Measurements from ENCODE around the gene FNDC5. TPM values are rescaled to one million over a fixed set of nuclear protein-coding genes. Genes with fewer than 3 reads are reported as not detected.
A peak's percentile ranks its signal among the peaks of the same experiment; 100 is the strongest.

Gene FNDC5
- total and polyA plus RNA-seq, 9 of the 15 experiments (the other 6 are each of a cell fraction or from before 2014, with no cell fraction given), result 0.06 to 2.1 (median 0.22) TPM

- TF ChIP-seq SREBF1 (IDR thresholded peaks at IDR 0.05; ENCODE audit: borderline replicate concordance, low read depth, low read length), result peak; percentile 93
- peak; percentile 97 for TF ChIP-seq NKRF (IDR thresholded peaks at IDR 0.05; ENCODE audit: borderline replicate concordance)
- no peak for TF ChIP-seq STAT5B (CRISPR knock-in tag; IDR thresholded peaks at IDR 0.05)
- no peak for TF ChIP-seq POU5F1 (IDR thresholded peaks at IDR 0.05; ENCODE audit: borderline replicate concordance, low read depth, low read length, partially characterized antibody)
- peak; percentile 100 for TF ChIP-seq BHLHE40 (IDR thresholded peaks at IDR 0.05; ENCODE audit: low read length)
- peak; percentile 93 for TF ChIP-seq ZNF589 (CRISPR knock-in tag; IDR thresholded peaks at IDR 0.05; ENCODE audit: low read depth)
- peak; percentile 94 for TF ChIP-seq EP300 (IDR thresholded peaks at IDR 0.05; ENCODE audit: low read length)
- TF ChIP-seq FOXP1 (CRISPR knock-in tag; IDR thresholded peaks at IDR 0.05), result peak; percentile 80; the same call in 1 of the 2 replicates
- peak; percentile 27 to 91; a peak in 2 of 4 replicates for TF ChIP-seq TEAD1 (CRISPR knock-in tag; IDR thresholded peaks at IDR 0.05)
- TF ChIP-seq ESRRB (CRISPR knock-in tag; IDR thresholded peaks at IDR 0.05; ENCODE audit: borderline replicate concordance), result no peak; the same call in 1 of the 2 replicates
- no peak for TF ChIP-seq THRA (IDR thresholded peaks at IDR 0.05)
- TF ChIP-seq STAT5A (IDR thresholded peaks at IDR 0.05; ENCODE audit: borderline replicate concordance, low read length), result peak; percentile 49; the same call in 1 of the 2 replicates
- TF ChIP-seq ZNF518B (CRISPR knock-in tag; IDR thresholded peaks at IDR 0.05), result no peak
- TF ChIP-seq ZKSCAN3 (CRISPR knock-in tag; IDR thresholded peaks at IDR 0.05), result no peak
- no peak for TF ChIP-seq ZFP30 (CRISPR knock-in tag; IDR thresholded peaks at IDR 0.05; ENCODE audit: borderline replicate concordance)
- TF ChIP-seq CBX8 (IDR thresholded peaks at IDR 0.05; ENCODE audit: borderline replicate concordance, extremely low read depth, low read depth, low read length, poor library complexity, severe bottlenecking), result no peak
- 0 out of 2 replicates have a peak, but pooled peaks have one; percentile 41 for TF ChIP-seq RBM14 (IDR thresholded peaks at IDR 0.05; ENCODE audit: borderline replicate concordance, insufficient read depth, low read depth, low read length)
- peak in 1 of 2 experiments; percentile 93; a peak in 2 of 4 replicates for TF ChIP-seq NONO (IDR thresholded peaks at IDR 0.05; ENCODE audit: low read depth in 2 of 2, low read length in 1 of 2)
- TF ChIP-seq ERF (CRISPR knock-in tag; IDR thresholded peaks at IDR 0.05), result peak; percentile 82
Observed at GRCh38 chr1:32817159-32817814, 53.4 kb downstream of the FNDC5 start, which contains the start of the genes S100PBP and YARS1 (continued).

Data from K562 (cell line).